ENCODE data around the gene KRT7. TPM values are rescaled to one million over a fixed set of nuclear protein-coding genes. Genes with fewer than 3 reads are reported as not detected.
"Not testable (repeated sequence)": the region's sequence is repeated elsewhere in the genome, so short reads cannot be mapped to it uniquely, and the experiment has no call there.

KRT7 gene
- total RNA-seq, 4 donors from 2014 or later = 0.47 to 78.7 (median 4.3) TPM

DNA sequence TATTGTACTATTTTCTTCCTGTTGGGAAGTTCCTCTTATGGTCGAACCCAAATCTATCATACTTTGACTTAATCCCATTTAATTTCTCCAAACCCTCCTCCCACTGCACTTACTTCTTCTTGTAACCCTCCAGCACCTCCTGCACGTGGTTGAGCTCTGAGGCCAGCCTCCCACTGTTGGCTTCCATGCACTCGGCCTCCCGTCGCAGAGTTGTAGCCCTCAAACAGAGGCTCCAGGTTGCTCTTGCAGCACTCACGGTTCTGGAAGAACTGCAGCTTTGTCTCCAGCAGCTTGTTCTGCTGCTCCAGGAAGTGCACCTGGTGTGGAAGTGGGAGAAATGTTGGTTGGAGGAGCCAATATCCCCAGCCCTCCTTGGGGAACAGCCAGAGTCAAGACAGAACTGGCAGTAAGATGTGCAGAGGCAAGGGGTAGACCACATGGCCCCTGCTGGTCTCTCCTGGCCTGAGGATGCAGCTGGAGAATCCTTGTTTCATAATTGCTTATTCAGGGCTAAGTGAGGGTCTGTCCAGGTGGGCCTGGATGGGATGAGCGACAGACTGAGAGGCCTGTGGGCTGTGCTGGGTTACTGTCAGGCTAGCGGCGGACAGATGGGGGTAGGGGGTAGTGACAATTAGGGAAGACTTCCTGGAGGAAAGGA lies 23.0 kb downstream of the KRT7 start:
- TF ChIP-seq, protein P1, sequence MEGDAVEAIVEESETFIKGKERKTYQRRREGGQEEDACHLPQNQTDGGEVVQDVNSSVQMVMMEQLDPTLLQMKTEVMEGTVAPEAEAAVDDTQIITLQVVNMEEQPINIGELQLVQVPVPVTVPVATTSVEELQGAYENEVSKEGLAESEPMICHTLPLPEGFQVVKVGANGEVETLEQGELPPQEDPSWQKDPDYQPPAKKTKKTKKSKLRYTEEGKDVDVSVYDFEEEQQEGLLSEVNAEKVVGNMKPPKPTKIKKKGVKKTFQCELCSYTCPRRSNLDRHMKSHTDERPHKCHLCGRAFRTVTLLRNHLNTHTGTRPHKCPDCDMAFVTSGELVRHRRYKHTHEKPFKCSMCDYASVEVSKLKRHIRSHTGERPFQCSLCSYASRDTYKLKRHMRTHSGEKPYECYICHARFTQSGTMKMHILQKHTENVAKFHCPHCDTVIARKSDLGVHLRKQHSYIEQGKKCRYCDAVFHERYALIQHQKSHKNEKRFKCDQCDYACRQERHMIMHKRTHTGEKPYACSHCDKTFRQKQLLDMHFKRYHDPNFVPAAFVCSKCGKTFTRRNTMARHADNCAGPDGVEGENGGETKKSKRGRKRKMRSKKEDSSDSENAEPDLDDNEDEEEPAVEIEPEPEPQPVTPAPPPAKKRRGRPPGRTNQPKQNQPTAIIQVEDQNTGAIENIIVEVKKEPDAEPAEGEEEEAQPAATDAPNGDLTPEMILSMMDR (IDR thresholded peaks at IDR 0.05) = no peak
- no peak for TF ChIP-seq EP300 (IDR thresholded peaks at IDR 0.05)
- TF ChIP-seq POLR2A (IDR thresholded peaks at IDR 0.05) = no peak
- TF ChIP-seq POLR2AphosphoS5 (IDR thresholded peaks at IDR 0.05) = no peak
- Histone ChIP-seq H3K27me3 (peaks cover 51% of the 10 kb centered on the region), H3K36me3 (no peaks in the 10 kb centered on the region), H3K27ac (no peak overlapping the region), H3K4me1 (peaks cover 0 to 9% (median 7%) of the 10 kb centered on the region in 3 donors), H3K9me3 (no peaks in the 10 kb centered on the region), H3K4me3 (no peak overlapping the region)
- WGBS, 2 donors (ENCODE audit: low coverage in 1 of 2) = 76 to 83% methylated on average over 4 of the region's 9 CpGs
- ATAC-seq = no peak

DNA sequence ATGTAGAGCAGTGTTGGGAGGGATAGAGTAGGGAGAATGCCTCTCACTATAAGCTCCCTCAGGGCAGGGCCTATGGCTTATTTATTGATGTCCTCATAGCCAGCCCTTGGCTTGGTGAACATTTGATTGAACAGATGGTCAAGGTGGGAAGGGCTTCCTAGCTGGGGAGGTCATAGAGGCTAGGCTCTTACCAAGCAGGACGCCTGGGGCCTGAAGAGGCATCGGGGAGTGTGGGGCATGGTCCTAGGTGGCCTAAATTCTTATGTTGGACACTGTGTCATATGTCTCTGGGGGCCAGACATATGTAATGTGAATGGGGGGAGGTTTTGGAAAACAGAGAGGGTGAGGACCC lies 23.5 kb downstream of the KRT7 start:
- H3K27ac ChIP-seq = no peak overlapping the region
- TF ChIP-seq, protein P1 (IDR thresholded peaks at IDR 0.05) = no peak
- TF ChIP-seq POLR2AphosphoS5 (IDR thresholded peaks at IDR 0.05) (no peak), EP300 (IDR thresholded peaks at IDR 0.05) (no peak), POLR2A (IDR thresholded peaks at IDR 0.05) (no peak)
- peaks cover 0 to 9% (median 7%) of the 10 kb centered on the region in 3 donors for H3K4me1 ChIP-seq
- H3K4me3 ChIP-seq = no peak overlapping the region
- 30% methylated on average over 2 of the region's 2 CpGs; no CpG with 5 or more reads in 1 of the 2 donors for WGBS, 2 donors (ENCODE audit: low coverage in 1 of 2)
- ATAC-seq = no peak
- H3K9me3 ChIP-seq = no peaks in the 10 kb centered on the region
- no peaks in the 10 kb centered on the region for H3K36me3 ChIP-seq
- peaks cover 53% of the 10 kb centered on the region for H3K27me3 ChIP-seq

DNA sequence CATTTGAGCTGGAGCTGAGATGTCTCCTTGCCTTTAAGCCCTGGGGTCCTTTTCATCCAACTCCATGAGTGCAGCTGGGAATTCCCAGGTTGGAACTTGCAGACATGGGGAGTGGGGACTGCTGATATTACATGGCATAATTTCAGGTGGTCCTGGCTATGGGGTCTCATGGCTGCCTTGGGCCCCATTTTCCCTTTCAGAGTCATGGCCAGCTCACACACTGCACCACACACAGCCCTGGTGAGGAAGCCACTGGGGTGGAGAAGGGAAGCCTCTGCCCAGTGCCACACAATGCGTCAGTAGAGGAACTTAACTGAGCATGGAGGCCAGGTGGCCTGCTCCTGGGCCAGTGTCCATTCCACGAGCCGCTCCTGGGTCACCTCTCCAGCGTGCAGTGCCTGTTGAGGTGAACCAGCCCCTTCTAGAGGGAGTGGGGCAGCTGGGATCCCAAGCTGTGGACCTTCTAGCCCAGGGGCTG lies 24.1 kb downstream of the KRT7 start:
- H3K9me3 ChIP-seq = no peaks in the 10 kb centered on the region
- H3K27ac ChIP-seq = no peak overlapping the region
- no peak for ATAC-seq
- peaks cover 0 to 9% (median 7%) of the 10 kb centered on the region in 3 donors for H3K4me1 ChIP-seq
- peaks cover 57% of the 10 kb centered on the region for H3K27me3 ChIP-seq
- 100% methylated on average over 1 of the region's 4 CpGs; no CpG with 5 or more reads in 1 of the 2 donors for WGBS, 2 donors (ENCODE audit: low coverage in 1 of 2)
- TF ChIP-seq, protein P1 (IDR thresholded peaks at IDR 0.05) = no peak
- TF ChIP-seq POLR2A (IDR thresholded peaks at IDR 0.05) (no peak), POLR2AphosphoS5 (IDR thresholded peaks at IDR 0.05) (no peak), EP300 (IDR thresholded peaks at IDR 0.05) (no peak)
- no peak overlapping the region for H3K4me3 ChIP-seq
- H3K36me3 ChIP-seq = no peaks in the 10 kb centered on the region

DNA sequence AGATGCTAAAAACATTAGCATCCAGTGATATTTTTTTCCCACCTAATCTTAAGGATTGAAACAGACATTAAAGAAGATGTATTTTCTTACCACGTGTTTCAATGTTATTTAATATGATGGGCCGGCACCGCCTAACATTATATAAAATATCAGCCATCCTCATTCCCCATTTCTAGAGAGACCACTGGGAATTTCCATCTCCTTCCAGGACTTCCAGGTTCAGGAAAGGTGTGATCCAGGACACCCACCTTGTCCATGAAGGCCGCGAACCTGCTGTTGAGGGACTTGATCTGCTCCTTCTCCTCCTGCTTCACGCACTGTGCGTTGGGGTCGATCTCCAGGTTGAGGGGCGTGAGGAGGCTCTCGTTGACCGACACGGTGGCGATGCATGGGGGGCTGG lies 24.9 kb downstream of the KRT7 start:
- not testable (repeated sequence) for H3K4me1 ChIP-seq, H3K4me3 ChIP-seq, H3K9me3 ChIP-seq, H3K36me3 ChIP-seq, H3K27ac ChIP-seq, ATAC-seq
- peaks cover 64% of the 10 kb centered on the region for H3K27me3 ChIP-seq
- 80 to 88% methylated on average over 3 to 5 of the region's 13 CpGs for WGBS, 2 donors (ENCODE audit: low coverage in 1 of 2)

DNA sequence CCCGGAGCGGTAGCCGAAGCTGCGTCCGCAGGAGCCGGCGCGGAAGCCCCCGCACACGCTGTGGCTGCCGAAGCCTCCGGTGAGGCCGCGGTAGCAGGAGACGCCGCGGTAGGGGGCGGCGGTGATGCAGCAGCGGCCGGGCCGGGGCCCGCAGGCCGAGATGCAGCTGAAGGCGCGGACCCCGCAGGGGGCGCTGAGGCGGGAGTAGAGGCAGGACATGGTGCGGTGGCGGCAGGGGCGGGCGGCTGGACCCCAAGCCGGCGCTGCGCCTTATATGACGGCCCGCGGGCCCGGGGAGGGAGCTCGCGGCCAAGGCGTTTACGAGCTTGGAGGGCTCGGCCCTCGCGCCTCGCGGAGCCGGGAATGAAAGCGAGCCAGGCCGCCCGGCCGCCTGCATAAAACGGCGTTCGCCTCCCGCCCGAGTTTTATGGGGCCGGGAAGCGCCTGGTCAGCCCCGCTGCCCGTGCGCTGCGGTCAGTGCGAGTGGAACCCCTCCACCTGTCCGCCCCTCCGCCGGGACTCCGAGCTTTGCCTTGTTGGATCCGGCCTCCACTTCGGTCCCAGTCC lies 25.4 kb downstream of the KRT7 start:
- WGBS, 2 donors (ENCODE audit: low coverage in 1 of 2) = 13% methylated on average over 13 of the region's 72 CpGs; no CpG with 5 or more reads in 1 of the 2 donors
- H3K27me3 ChIP-seq = peaks cover 64% of the 10 kb centered on the region
- H3K36me3 ChIP-seq = no peaks in the 10 kb centered on the region
- H3K27ac ChIP-seq = no peak overlapping the region
- TF ChIP-seq, protein P1 (IDR thresholded peaks at IDR 0.05) = peak in 2 of 4 experiments; percentile 16 to 32
- TF ChIP-seq EP300 (IDR thresholded peaks at IDR 0.05) (no peak), POLR2A (IDR thresholded peaks at IDR 0.05) (no peak)
- H3K4me1 ChIP-seq = peaks cover 0 to 9% (median 7%) of the 10 kb centered on the region in 3 donors
- peak overlapping the region in 1 of 2 donors; percentile 34 for H3K4me3 ChIP-seq
- H3K9me3 ChIP-seq = no peaks in the 10 kb centered on the region
- ATAC-seq = peak; percentile 33

Measured in gastroesophageal sphincter (tissue), 4 donors.